Measurements from ENCODE around the gene PANK4.

GRCh38 chr1:2516946-2517345 lies 9.4 kb downstream of the PANK4 start:
- no peak for TF ChIP-seq MAX (IDR thresholded peaks at IDR 0.05)
- no peak for TF ChIP-seq EP300 (IDR thresholded peaks at IDR 0.05; ENCODE audit: borderline replicate concordance)
- TF ChIP-seq NFIC (IDR thresholded peaks at IDR 0.05), result no peak
- TF ChIP-seq TAF1 (IDR thresholded peaks at IDR 0.05; ENCODE audit: low read depth), result no peak
- no peak for TF ChIP-seq CREB1 (IDR thresholded peaks at IDR 0.05; ENCODE audit: low read depth)
- TF ChIP-seq YY1 (IDR thresholded peaks at IDR 0.05; ENCODE audit: low read depth), result no peak
